Keratinocyte (primary cell): ENCODE data around the gene SLC9C2.

ENCODE experiments used
- EZH2 ChIP-seq: IDR thresholded peaks from one replicate; pipeline ENCODE4 v1.6.1; 2012; ENCODE audit warnings: inconsistent platforms, mild to moderate bottlenecking, low read length, moderate library complexity
- TF ChIP-seq, protein P1 (sequence below), 3 experiments: IDR thresholded peaks in 1 of 3; conservative IDR thresholded peaks in 1 of 3; optimal IDR thresholded peaks in 1 of 3; 2 replicates in 2 of 3; 3 replicates in 1 of 3; pipeline versions ENCODE3 to v1.5.1; 2011; ENCODE audit warnings: low read length in 3 of 3, mild to moderate bottlenecking in 3 of 3, moderate library complexity in 2 of 3, control low read depth in 1 of 3, inconsistent platforms in 1 of 3; ENCODE audit not compliant: insufficient read depth in 2 of 3; ENCODE audit errors: extremely low read depth in 1 of 3

- TF ChIP-seq, protein P1, sequence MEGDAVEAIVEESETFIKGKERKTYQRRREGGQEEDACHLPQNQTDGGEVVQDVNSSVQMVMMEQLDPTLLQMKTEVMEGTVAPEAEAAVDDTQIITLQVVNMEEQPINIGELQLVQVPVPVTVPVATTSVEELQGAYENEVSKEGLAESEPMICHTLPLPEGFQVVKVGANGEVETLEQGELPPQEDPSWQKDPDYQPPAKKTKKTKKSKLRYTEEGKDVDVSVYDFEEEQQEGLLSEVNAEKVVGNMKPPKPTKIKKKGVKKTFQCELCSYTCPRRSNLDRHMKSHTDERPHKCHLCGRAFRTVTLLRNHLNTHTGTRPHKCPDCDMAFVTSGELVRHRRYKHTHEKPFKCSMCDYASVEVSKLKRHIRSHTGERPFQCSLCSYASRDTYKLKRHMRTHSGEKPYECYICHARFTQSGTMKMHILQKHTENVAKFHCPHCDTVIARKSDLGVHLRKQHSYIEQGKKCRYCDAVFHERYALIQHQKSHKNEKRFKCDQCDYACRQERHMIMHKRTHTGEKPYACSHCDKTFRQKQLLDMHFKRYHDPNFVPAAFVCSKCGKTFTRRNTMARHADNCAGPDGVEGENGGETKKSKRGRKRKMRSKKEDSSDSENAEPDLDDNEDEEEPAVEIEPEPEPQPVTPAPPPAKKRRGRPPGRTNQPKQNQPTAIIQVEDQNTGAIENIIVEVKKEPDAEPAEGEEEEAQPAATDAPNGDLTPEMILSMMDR (optimal IDR thresholded peaks at IDR 0.05 in 1 of 3, IDR thresholded peaks at IDR 0.05 in 1 of 3, conservative IDR thresholded peaks at IDR 0.05 in 1 of 3; ENCODE audit: extremely low read depth in 1 of 3, insufficient read depth in 2 of 3, low read length in 3 of 3) = no peak
- no peak for TF ChIP-seq EZH2
Observed at GRCh38 chr1:173478094-173478674, 124.7 kb downstream of the SLC9C2 start.
